SK-N-SH (cell line): ENCODE data around the gene RRM2.

ENCODE experiments used
- RCOR1 ChIP-seq: fragments of 150-350 bp; IDR thresholded peaks from 2 replicates; pipeline ENCODE4 v1.6.1; 2017; ENCODE audit warnings: antibody characterized with exemption, low read length
- TF ChIP-seq, protein P1 (sequence below): fragments of 200-600 bp; sonication (generic); IDR thresholded peaks from 2 replicates; pipeline ENCODE4 v1.6.1; 2017; ENCODE audit warnings: antibody characterized with exemption, mild to moderate bottlenecking, moderate library complexity
- TF ChIP-seq, protein P2 (sequence below): IDR thresholded peaks from 2 replicates; pipeline ENCODE4; 2012

DNA sequence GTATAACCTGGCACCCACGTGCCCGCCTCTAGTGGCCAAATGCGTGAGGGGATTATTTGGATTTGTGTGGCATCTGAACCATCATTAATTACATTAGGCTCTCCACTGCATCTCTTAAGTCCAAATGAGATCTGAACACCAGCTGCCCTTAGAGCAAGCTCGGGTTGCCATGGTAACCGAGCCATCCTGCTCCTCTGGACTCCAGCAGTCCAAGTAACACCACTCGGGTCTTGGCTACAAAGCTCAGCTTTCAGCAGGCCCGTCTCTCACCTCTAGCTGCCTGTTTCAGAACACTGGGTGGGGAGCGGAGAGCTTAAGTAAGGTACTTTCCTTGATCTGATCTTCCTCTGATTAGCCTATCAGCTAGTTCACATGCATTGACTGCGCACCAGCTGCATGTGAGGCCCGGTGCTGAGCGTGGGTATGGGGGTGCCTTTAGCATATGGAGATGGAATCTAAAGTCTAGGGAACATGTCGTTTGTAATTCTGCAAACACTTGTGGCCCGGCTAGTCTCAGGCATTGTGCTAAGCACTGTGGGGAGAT, 28.2 kb upstream of the RRM2 start:
- TF ChIP-seq, protein P1, sequence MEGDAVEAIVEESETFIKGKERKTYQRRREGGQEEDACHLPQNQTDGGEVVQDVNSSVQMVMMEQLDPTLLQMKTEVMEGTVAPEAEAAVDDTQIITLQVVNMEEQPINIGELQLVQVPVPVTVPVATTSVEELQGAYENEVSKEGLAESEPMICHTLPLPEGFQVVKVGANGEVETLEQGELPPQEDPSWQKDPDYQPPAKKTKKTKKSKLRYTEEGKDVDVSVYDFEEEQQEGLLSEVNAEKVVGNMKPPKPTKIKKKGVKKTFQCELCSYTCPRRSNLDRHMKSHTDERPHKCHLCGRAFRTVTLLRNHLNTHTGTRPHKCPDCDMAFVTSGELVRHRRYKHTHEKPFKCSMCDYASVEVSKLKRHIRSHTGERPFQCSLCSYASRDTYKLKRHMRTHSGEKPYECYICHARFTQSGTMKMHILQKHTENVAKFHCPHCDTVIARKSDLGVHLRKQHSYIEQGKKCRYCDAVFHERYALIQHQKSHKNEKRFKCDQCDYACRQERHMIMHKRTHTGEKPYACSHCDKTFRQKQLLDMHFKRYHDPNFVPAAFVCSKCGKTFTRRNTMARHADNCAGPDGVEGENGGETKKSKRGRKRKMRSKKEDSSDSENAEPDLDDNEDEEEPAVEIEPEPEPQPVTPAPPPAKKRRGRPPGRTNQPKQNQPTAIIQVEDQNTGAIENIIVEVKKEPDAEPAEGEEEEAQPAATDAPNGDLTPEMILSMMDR, result no peak
- TF ChIP-seq RCOR1, result no peak
- TF ChIP-seq, protein P2, sequence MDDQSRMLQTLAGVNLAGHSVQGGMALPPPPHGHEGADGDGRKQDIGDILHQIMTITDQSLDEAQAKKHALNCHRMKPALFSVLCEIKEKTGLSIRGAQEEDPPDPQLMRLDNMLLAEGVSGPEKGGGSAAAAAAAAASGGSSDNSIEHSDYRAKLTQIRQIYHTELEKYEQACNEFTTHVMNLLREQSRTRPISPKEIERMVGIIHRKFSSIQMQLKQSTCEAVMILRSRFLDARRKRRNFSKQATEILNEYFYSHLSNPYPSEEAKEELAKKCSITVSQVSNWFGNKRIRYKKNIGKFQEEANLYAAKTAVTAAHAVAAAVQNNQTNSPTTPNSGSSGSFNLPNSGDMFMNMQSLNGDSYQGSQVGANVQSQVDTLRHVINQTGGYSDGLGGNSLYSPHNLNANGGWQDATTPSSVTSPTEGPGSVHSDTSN, result no peak
